Left kidney (tissue), 2 donors: ENCODE measurements around the gene SLC26A8. TPM values are rescaled to one million over a fixed set of nuclear protein-coding genes. Genes with fewer than 3 reads are reported as not detected.
A peak's percentile ranks its signal among the peaks of the same experiment; 100 is the strongest.
"Not testable (repeated sequence)": the region's sequence is repeated elsewhere in the genome, so short reads cannot be mapped to it uniquely, and the experiment has no call there.

Experiments
- DNase-seq: peaks from one replicate; pipeline ENCODE4 v3.0.0-alpha.2; 2013
- polyA plus RNA-seq: library from polyadenylated mRNA; unstranded; fragments of 120-200 nt; gene quantifications from one replicate; pipeline ENCODE4 v1.2.1, GENCODE V29; 2013; ENCODE audit not compliant: insufficient read length

The SLC26A8 gene
- polyA plus RNA-seq, 1 donor: 0.47 TPM

DNA sequence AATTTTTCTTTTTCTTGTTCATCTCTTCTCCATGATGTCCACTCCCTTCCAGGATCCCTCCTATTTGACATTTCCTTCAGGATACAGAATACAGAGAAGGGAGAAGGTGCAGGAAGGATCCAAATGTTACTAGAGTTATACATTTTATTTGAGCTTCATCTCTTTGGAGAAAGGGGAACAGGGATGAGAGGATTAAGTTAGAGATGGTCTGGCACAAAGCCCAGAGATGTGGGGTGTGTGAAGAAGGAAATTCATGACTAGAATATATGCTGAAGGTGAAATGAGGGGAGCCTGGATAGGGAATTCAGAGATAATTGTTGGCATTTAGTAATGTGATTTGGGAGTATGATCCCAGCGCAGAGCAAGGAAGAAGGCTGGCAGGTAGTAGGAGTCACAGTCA, 81.1 kb downstream of the SLC26A8 start:
- no peak for DNase-seq

GRCh38 chr6:35942355-35942754, 82.1 kb downstream of the SLC26A8 start:
- no peak for DNase-seq

- DNase-seq: not testable (repeated sequence)
Observed at GRCh38 chr6:35941170-35941569, 83.3 kb downstream of the SLC26A8 start.

DNA sequence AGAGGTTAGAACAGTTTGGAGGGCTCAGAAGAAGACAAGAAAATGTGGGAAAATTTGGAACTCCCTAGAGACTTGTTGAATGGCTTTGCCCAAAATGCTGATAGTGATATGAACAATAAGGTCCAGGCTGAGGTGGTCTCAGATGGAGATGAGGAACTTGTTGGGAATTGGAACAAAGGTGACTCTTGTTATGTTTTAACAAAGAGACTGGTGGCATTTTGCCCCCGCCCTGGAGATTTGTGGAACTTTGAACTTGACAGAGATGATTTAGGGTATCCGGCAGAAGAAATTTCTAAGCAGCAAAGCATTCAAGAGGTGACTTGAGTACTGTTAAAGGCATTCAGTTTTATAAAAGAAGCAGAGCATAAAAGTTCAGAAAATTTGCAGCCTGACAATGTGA, 84.4 kb downstream of the SLC26A8 start:
- DNase-seq: not testable (repeated sequence)

- DNase-seq: not testable (repeated sequence)
Observed at GRCh38 chr6:35939259-35939658, 85.2 kb downstream of the SLC26A8 start.

- DNase-seq: no peak
Observed at GRCh38 chr6:35936681-35937359, 87.6 kb downstream of the SLC26A8 start.

DNA sequence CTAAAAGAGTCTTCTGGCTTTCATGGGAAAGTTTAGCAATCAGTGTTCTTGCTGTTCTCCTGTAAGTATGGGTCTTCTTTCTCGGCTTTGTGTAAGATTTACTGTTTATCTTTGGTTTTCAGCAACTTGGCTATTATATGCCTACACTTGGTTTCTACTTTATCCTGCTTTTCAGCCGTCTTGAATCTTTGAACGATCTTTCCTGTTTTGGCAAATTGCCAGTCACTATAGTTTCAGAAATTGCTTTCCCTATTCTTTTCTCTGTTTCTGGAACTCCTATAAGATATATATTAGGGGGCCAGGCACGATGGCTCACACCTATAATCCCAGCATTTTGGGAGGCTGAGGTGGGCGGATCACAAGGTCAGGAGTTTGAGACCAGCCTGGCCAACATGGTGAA, 89.0 kb downstream of the SLC26A8 start:
- no peak for DNase-seq

DNA sequence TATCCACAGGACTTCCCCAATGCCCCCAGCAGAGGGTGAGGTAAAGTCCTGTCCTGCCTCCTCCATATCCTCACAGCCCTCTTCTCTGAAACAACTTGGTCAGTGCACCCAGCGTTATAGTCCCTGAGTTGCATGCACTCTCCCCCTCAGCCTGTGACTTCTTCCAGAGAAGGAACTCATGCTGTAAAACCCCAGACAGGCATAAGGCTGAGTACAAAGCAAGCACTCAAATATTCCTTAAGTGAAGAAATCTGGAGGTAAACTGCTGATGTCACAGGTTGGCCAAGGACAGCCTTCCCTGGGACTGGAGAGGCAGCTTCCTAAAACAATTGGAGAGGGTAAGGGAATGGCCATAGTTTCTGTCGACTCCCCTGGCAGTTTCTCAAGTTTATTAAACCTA, 90.6 kb downstream of the SLC26A8 start:
- DNase-seq: no peak

- DNase-seq: not testable (repeated sequence)
Observed at GRCh38 chr6:35931873-35932272, 92.6 kb downstream of the SLC26A8 start.

- no peak for DNase-seq
Observed at GRCh38 chr6:35931120-35931561, 93.3 kb downstream of the SLC26A8 start.

DNA sequence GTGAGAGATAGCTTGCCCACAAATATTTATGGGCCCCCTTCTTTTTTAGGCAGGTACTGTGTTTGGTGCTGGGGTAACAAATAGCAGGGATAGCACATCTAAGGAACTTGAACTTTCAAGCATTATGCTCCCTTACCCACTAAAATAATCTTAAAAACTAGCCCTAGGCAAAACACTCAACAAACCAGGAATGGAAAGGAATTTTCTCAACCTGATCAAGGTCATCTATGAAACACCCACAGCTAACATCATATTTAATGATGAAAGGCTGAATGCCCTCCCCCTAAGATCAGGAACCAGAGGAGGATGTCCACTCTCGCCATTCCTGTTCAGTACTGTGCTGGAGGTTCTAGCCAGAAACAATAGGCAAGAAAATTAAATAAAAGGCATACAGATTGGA, 94.8 kb downstream of the SLC26A8 start:
- no peak for DNase-seq

DNA sequence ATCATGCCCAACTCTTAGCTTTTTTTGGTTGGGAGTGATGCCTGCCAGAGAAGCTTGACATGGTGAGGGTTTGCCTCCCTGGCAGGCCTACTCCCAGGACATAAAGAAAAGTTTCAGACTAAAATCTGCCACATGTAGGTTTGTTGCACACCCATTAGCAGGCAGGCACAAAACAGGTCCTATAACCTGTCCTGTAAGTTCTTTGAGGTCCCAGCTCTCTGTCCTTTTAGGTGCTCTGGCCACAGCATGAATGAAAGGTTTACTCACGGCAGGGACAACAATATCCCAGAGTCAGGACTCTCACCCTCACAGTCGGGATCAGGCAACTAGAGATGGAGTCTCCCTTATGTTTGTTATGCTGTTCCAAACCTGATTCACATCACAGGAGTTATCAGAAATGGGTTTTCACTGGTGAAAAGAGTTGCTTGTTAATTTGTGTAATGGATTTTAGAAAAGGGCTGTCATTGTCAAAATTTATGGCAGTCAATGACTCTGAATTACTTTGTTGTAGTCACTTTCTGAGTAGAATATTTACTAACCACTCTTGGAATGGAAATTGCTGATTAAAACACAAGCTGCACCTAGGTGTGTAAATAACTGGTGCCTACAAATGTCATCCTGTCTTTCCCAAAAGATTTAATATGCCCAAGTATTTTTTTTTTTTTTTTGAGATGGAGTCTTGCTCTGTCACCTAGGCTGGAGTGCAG, 97.8 kb downstream of the SLC26A8 start:
- DNase-seq: no peak

- no peak for DNase-seq
Observed at GRCh38 chr6:35925961-35926360, 98.5 kb downstream of the SLC26A8 start.

GRCh38 chr6:35924146-35924545, 100.3 kb downstream of the SLC26A8 start:
- DNase-seq: no peak

- DNase-seq: no peak
Observed at GRCh38 chr6:35922139-35922554, 102.3 kb downstream of the SLC26A8 start.

- peak; percentile 88 for DNase-seq
Observed at GRCh38 chr6:35920793-35921732, 103.4 kb downstream of the SLC26A8 start, which contains the start of gene SRPK1. Gene SRPK1, minus strand, starts transcription at chr6:35921098. Its CDS starts 42 bp downstream, at chr6:35921056.

GRCh38 chr6:35919827-35920751, 104.4 kb downstream of the SLC26A8 start:
- DNase-seq: peak; percentile 32

DNA sequence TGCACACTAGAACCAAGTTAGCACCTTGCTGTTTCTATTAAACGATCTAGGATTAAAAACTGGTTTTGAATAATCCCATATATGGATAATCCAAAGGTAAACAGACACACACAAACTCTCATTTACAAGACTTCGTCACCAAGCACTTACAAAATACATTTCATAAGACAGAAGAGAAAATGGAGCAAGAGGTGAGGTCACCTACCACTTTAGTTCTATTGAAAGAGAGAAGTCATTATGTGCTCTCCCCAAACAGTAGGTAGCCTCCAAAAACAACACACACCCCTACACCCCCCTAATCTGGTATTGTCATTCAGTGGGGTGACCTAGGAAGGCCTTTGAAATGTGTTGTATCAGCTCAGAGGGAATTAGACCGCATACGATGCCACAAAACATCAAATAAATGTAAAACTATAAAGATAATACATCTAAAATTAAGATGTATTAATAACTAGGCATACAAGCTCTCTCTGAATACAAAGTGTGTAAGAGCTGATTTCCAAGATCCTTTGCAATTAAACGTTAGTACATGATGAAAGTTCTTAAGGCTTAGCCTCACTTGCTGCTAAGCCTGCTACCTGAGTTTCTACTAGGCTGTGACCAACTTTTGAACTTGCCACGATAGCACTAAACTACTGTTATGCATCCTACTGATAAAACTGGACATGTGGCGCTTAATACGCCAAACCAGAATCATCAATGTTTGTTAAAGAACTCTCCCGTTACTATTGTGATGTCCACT, 105.2 kb downstream of the SLC26A8 start:
- DNase-seq: no peak

DNA sequence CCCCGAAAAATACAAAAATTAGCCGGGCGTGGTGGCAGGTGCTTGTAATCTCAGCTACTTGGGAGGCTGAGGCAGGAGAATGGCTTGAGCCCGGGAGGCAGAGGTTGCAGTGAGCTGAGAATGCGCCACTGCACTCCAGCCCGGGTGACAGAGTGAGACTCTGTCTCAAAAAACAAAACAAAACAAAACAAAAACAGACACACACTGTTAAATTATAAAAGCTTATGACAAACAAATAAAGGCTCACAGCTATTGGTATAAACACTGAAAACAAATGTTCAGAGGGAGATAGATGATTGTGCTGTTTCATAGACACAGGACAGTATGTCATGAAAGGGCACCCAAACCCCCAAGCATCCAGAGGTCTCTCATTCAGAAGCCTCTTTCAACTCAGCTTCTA, 107.5 kb downstream of the SLC26A8 start:
- not testable (repeated sequence) for DNase-seq

- DNase-seq: no peak
Observed at GRCh38 chr6:35916056-35916455, 108.4 kb downstream of the SLC26A8 start.

GRCh38 chr6:35914536-35914935, 109.9 kb downstream of the SLC26A8 start:
- DNase-seq: no peak
